Karpas-422 (cell line): ENCODE data around the gene KHNYN. TPM values are rescaled to one million over a fixed set of nuclear protein-coding genes. Genes with fewer than 3 reads are reported as not detected.
A peak's percentile ranks its signal among the peaks of the same experiment; 100 is the strongest.
"Not testable (repeated sequence)": the region's sequence is repeated elsewhere in the genome, so short reads cannot be mapped to it uniquely, and the experiment has no call there.

Experiments
- DNase-seq: peaks from one replicate; pipeline ENCODE4 v3.0.0-alpha.2; 2015
- H2AFZ ChIP-seq: fragments of 200-600 bp; sonication (generic); 2 replicates; pipeline ENCODE4 v1.6.1; 2014; ENCODE audit warnings: antibody characterized with exemption, low read length, mixed read lengths
- H3K27ac ChIP-seq: fragments of 200-600 bp; sonication (generic); 2 replicates; pipeline ENCODE4 v1.5.1; 2014; ENCODE audit warnings: mild to moderate bottlenecking, low read length, moderate library complexity
- H3K27me3 ChIP-seq: fragments of 200-600 bp; sonication (generic); 2 replicates; pipeline ENCODE4 v1.6.1; 2014; ENCODE audit warnings: low read length, mixed read lengths
- H3K36me3 ChIP-seq: fragments of 200-600 bp; sonication (generic); 2 replicates; pipeline ENCODE4 v1.6.1; 2014; ENCODE audit warnings: low read length, mixed read lengths; ENCODE audit not compliant: insufficient read depth
- H3K4me1 ChIP-seq: fragments of 200-600 bp; sonication (generic); 2 replicates; pipeline ENCODE4 v1.6.1; 2014; ENCODE audit warnings: mild to moderate bottlenecking, low read length, mixed read lengths
- H3K4me2 ChIP-seq: fragments of 200-600 bp; sonication (generic); 2 replicates; pipeline ENCODE4 v1.6.1; 2014; ENCODE audit warnings: low read length, low read depth, mild to moderate bottlenecking; ENCODE audit not compliant: poor library complexity, severe bottlenecking
- H3K4me3 ChIP-seq: fragments of 200-600 bp; sonication (generic); 2 replicates; pipeline ENCODE4 v1.5.1; 2014; ENCODE audit warnings: mild to moderate bottlenecking, antibody characterized with exemption, low read length, mixed read lengths
- H3K79me2 ChIP-seq: fragments of 200-600 bp; sonication (generic); 2 replicates; pipeline ENCODE4 v1.6.1; 2014; ENCODE audit warnings: mild to moderate bottlenecking, low read length, mixed read lengths
- H3K9ac ChIP-seq: fragments of 200-600 bp; sonication (generic); 2 replicates; pipeline ENCODE4 v1.6.0; 2014; ENCODE audit warnings: low read length
- H3K9me2 ChIP-seq: fragments of 200-600 bp; sonication (generic), shearing (Covaris generic); replicated peaks from 2 replicates; pipeline ENCODE4 v1.6.0; 2014; ENCODE audit warnings: mild to moderate bottlenecking, low read length, moderate library complexity; ENCODE audit not compliant: insufficient read depth
- H3K9me3 ChIP-seq: fragments of 300-700, 200-600 bp; sonication (generic); 2 replicates; pipeline ENCODE4 v1.6.1; 2014; ENCODE audit warnings: low read length, mixed read lengths
- H4K20me1 ChIP-seq: fragments of 200-600 bp; sonication (generic); 2 replicates; pipeline ENCODE4 v1.6.1; 2014; ENCODE audit warnings: mild to moderate bottlenecking, antibody characterized with exemption, low read length, low read depth; ENCODE audit not compliant: insufficient read depth
- total RNA-seq: library from RNA; depleted of rRNA; stranded (reverse); fragments of >200 nt; shearing (Covaris generic); gene quantifications from 2 replicates; pipeline ENCODE4 v1.2.3, GENCODE V29; 2014; ENCODE audit warnings: low replicate concordance; rRNA removed

KHNYN gene
- 50.8 and 109 TPM in 2 replicates for total RNA-seq

- DNase-seq = peak; percentile 98
- peaks cover 21% of the 10 kb centered on the region; the same call in 1 of the 2 replicates for H3K36me3 ChIP-seq
- peak within 1 kb of the TSS; percentile 82 for H3K4me2 ChIP-seq
- H3K27me3 ChIP-seq = no peaks in the 10 kb centered on the region
- peak within 1 kb of the TSS; percentile 85 for H3K4me3 ChIP-seq
- peaks cover 4% of the 10 kb centered on the region; the same call in 1 of the 2 replicates for H4K20me1 ChIP-seq
- peaks cover 14% of the 10 kb centered on the region for H3K79me2 ChIP-seq
- H3K4me1 ChIP-seq = peaks cover 24% of the 10 kb centered on the region
- H3K27ac ChIP-seq = peak within 1 kb of the TSS; percentile 57
- H3K9me3 ChIP-seq = no peaks in the 10 kb centered on the region
- peak within 1 kb of the TSS; percentile 92 for H2AFZ ChIP-seq
- H3K9me2 ChIP-seq = no peaks in the 10 kb centered on the region
- peak within 1 kb of the TSS; percentile 88 for H3K9ac ChIP-seq
These were observed at the start of gene KHNYN, which contains the start of gene CBLN3 for GRCh38 chr14:24429395-24430142. Gene KHNYN, plus strand, starts transcription at chr14:24429954. Its CDS starts 777 bp downstream, at chr14:24430731. Gene CBLN3, minus strand, starts transcription at chr14:24429668. Its CDS starts 614 bp downstream, at chr14:24429054.

DNA sequence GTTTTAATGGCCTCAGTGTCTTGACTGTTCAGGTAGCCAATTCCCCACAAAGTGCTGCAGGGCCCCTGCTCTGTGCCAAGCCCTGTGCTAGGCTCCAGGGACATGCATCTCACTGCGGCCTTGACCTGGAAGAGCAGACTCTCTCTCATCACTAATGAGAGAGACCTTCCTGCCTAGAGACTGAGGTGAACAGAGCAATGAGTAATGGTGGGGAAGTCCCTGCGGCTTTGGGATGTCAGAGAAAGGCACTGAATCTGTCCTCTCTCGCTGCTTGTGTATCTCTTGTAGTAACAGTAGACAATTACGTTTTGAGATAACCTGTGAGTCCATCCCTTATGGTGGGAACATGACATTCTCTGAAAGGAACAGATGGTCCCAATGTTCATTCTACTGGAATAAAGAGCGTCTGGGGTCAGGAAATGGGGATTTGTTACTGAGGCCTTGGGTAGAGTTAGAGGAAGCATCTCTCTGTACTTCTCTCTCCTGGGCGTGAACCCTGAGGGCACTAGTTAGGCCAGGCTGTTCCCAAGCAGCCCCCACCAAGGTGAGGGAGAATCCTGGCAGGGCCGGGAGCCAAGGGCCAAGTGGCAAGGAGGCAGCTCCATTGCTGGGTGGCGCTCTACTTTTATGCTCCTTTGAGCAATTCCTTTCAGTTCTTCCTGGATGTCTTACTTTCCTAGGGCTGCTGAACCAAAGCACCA lies 48.2 kb upstream of the KHNYN start:
- no peaks in the 10 kb centered on the region for H3K9me3 ChIP-seq
- H4K20me1 ChIP-seq = no peaks in the 10 kb centered on the region
- H2AFZ ChIP-seq = no peak overlapping the region
- H3K9ac ChIP-seq = no peak overlapping the region
- no peaks in the 10 kb centered on the region for H3K27me3 ChIP-seq
- H3K4me2 ChIP-seq = no peak overlapping the region
- H3K4me3 ChIP-seq = no peak overlapping the region
- no peak for DNase-seq
- no peaks in the 10 kb centered on the region for H3K36me3 ChIP-seq
- no peaks in the 10 kb centered on the region for H3K4me1 ChIP-seq
- H3K27ac ChIP-seq = no peak overlapping the region
- no peaks in the 10 kb centered on the region for H3K79me2 ChIP-seq
- no peaks in the 10 kb centered on the region for H3K9me2 ChIP-seq

GRCh38 chr14:24382064-24382371 lies 47.7 kb upstream of the KHNYN start:
- no peak for DNase-seq
- Histone ChIP-seq H3K36me3 (no peaks in the 10 kb centered on the region), H3K9me2 (no peaks in the 10 kb centered on the region), H4K20me1 (no peaks in the 10 kb centered on the region), H3K9me3 (no peaks in the 10 kb centered on the region), H3K4me2 (no peak overlapping the region), H2AFZ (no peak overlapping the region), H3K27ac (no peak overlapping the region), H3K79me2 (no peaks in the 10 kb centered on the region), H3K9ac (no peak overlapping the region), H3K27me3 (no peaks in the 10 kb centered on the region), H3K4me3 (no peak overlapping the region), H3K4me1 (no peaks in the 10 kb centered on the region)

DNA sequence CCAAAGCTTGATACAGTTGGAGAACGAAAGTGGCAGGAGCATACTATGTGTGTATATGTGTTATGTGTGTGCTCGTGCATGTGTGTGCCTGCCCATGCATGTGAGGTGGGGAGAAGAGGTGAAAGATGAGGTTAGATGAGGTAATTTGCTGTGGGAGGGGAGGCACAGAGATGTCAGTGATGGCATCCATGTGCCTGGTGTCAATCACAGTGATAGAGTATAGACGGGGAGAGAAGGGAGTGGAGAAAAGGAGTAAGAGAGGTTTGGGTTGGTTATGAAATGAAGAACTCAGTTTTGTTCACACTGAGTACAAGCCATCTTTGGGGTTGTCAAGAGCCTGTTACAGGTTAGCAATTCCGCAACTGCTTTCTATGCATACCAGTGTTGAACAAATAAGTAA lies 45.6 kb upstream of the KHNYN start:
- Histone ChIP-seq H3K9me3 (no peaks in the 10 kb centered on the region), H4K20me1 (no peaks in the 10 kb centered on the region), H3K4me2 (no peak overlapping the region), H3K27ac (no peak overlapping the region), H2AFZ (no peak overlapping the region), H3K4me3 (no peak overlapping the region), H3K9ac (no peak overlapping the region), H3K36me3 (no peaks in the 10 kb centered on the region), H3K9me2 (no peaks in the 10 kb centered on the region), H3K4me1 (no peaks in the 10 kb centered on the region), H3K79me2 (no peaks in the 10 kb centered on the region), H3K27me3 (no peaks in the 10 kb centered on the region)
- DNase-seq = no peak

- Histone ChIP-seq H3K4me2 (no peak overlapping the region), H3K36me3 (no peaks in the 10 kb centered on the region), H3K9me3 (no peaks in the 10 kb centered on the region), H3K27ac (no peak overlapping the region), H3K9me2 (no peaks in the 10 kb centered on the region), H3K79me2 (no peaks in the 10 kb centered on the region), H2AFZ (no peak overlapping the region), H3K4me1 (no peaks in the 10 kb centered on the region), H4K20me1 (no peaks in the 10 kb centered on the region), H3K9ac (no peak overlapping the region), H3K4me3 (no peak overlapping the region), H3K27me3 (no peaks in the 10 kb centered on the region)
- DNase-seq = no peak
These were observed 44.2 kb upstream of the KHNYN start for GRCh38 chr14:24385524-24385923.

GRCh38 chr14:24387009-24387345 lies 42.8 kb upstream of the KHNYN start:
- Histone ChIP-seq H3K27me3 (no peaks in the 10 kb centered on the region), H2AFZ (no peak overlapping the region), H3K4me2 (no peak overlapping the region), H4K20me1 (no peaks in the 10 kb centered on the region), H3K9me2 (no peaks in the 10 kb centered on the region), H3K9ac (no peak overlapping the region), H3K27ac (no peak overlapping the region), H3K36me3 (no peaks in the 10 kb centered on the region), H3K79me2 (no peaks in the 10 kb centered on the region), H3K4me1 (0 out of 2 replicates have a peak, but pooled peaks cover 3% of the 10 kb centered on the region), H3K9me3 (no peaks in the 10 kb centered on the region), H3K4me3 (no peak overlapping the region)
- no peak for DNase-seq

DNA sequence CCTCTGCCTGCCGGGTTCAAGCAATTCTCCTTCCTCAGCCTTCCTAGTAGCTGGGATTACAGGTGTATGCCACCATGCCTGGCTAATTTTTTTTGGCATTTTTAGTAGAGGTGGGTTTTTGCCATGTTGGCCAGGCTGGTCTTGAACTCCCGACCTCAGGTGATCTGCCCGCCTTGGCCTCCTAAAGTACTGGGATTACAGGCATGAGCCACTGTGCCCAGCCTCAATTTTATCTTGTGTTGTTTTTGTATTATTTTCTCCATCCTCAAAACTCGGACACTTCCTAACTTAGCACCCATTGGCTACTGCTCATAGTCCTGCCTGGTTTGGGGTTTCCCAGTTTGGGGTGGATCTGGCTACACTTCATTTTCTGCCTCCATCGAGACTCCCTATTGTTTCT lies 42.2 kb upstream of the KHNYN start:
- H3K9ac ChIP-seq, H3K27me3 ChIP-seq, H3K4me2 ChIP-seq, H3K9me2 ChIP-seq, H4K20me1 ChIP-seq, H2AFZ ChIP-seq, H3K9me3 ChIP-seq, DNase-seq, H3K36me3 ChIP-seq, H3K4me1 ChIP-seq, H3K27ac ChIP-seq, H3K4me3 ChIP-seq, H3K79me2 ChIP-seq: not testable (repeated sequence)

DNA sequence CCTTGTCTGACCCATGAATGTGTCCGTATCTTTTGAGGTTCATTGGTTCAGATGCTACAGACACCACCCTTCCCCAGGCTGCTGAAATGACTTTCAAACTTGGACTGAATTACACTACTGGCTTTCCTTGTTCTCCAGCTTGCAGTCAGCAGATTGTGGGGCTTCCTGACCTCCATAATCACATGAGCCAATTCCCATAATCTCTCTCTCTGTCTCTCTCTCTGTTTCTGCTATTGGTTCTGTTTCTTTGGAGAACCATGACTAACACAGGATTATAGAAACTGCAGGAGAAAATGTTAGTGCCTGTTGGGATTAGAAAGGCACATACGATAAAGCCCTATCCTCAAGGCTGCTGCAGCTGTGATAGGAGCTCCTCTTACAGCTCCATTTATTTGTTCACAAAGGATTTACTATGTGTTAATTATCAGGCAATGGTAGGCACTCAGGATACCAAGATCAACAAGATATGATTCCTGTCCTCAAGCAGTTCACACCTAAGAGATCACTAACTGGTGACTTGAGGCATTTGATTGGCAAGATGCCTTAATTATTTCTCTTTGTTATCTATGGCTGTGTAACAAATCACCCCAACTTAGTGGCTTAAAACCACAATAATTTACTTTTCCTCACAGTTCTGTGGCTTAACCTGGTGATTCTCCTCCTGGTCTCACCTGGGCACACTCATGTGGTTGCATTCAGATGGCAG lies 41.1 kb upstream of the KHNYN start:
- H3K79me2 ChIP-seq = no peaks in the 10 kb centered on the region
- H3K27me3 ChIP-seq = no peaks in the 10 kb centered on the region
- H3K9me3 ChIP-seq = no peaks in the 10 kb centered on the region
- H3K9ac ChIP-seq = no peak overlapping the region
- no peaks in the 10 kb centered on the region for H3K9me2 ChIP-seq
- H3K27ac ChIP-seq = no peak overlapping the region
- DNase-seq = no peak
- H3K4me2 ChIP-seq = no peak overlapping the region
- no peaks in the 10 kb centered on the region; the same call in 1 of the 2 replicates for H4K20me1 ChIP-seq
- H2AFZ ChIP-seq = no peak overlapping the region
- H3K4me1 ChIP-seq = peaks cover 5% of the 10 kb centered on the region
- H3K36me3 ChIP-seq = no peaks in the 10 kb centered on the region
- H3K4me3 ChIP-seq = no peak overlapping the region
